Measurements from ENCODE around the gene IDS.

DNA sequence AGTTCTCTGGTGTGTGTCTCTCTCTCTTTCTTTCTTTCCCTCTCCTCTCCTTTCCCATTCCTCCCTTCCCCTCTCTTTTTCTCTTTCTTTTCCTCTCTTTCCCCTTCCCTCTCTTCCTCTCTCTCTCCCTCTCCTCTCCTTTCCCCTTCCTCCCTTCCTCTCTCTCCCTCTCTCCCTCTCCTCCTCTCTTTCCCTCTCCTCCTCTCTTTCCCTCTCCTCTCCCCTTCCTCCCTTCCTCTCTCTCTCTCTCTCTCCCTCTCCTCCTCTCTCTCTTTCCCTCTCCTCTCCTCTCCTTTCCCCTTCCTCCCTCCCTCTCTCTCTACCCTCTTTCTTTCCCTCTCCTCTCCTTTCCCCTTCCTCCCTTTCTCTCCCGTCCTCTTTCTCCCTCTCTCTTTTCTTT lies 23.3 kb upstream of the IDS start:
- TF ChIP-seq, protein P1, sequence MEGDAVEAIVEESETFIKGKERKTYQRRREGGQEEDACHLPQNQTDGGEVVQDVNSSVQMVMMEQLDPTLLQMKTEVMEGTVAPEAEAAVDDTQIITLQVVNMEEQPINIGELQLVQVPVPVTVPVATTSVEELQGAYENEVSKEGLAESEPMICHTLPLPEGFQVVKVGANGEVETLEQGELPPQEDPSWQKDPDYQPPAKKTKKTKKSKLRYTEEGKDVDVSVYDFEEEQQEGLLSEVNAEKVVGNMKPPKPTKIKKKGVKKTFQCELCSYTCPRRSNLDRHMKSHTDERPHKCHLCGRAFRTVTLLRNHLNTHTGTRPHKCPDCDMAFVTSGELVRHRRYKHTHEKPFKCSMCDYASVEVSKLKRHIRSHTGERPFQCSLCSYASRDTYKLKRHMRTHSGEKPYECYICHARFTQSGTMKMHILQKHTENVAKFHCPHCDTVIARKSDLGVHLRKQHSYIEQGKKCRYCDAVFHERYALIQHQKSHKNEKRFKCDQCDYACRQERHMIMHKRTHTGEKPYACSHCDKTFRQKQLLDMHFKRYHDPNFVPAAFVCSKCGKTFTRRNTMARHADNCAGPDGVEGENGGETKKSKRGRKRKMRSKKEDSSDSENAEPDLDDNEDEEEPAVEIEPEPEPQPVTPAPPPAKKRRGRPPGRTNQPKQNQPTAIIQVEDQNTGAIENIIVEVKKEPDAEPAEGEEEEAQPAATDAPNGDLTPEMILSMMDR (conservative IDR thresholded peaks at IDR 0.05), result no peak
- TF ChIP-seq ZFX (IDR thresholded peaks at IDR 0.05), result no peak
